HCT116 (cell line): ENCODE data around the gene GPAM. TPM values are rescaled to one million over a fixed set of nuclear protein-coding genes. Genes with fewer than 3 reads are reported as not detected.
"Not testable (repeated sequence)": the region's sequence is repeated elsewhere in the genome, so short reads cannot be mapped to it uniquely, and the experiment has no call there.

ENCODE experiments used
- ATAC-seq: fragments of 200-7000 bp; cut with Tn5 transposase; 2 replicates; pipeline ENCODE4 v1.9.1; 2020; ENCODE audit warnings: mild to moderate bottlenecking, moderate library complexity
- BruUV-seq: library from RNA; stranded (reverse); fragments of 400-500 nt; replicated peaks from 2 replicates; lab custom pipeline; 2021; lab: Mats Ljungman, UMichigan
- CTCF ChIA-PET: fragments of 300-600 bp; sonication (Branson Sonifier 250); formaldehyde crosslinking; loops from one replicate; lab custom pipeline; 2021; ENCODE audit warnings: antibody characterized with exemption; lab: Charles Lee
- POLR2A ChIA-PET: fragments of 300-600, 350-600 bp; sonication (Branson Sonifier 250); formaldehyde crosslinking; loops from one replicate; lab custom pipeline; 2021; ENCODE audit warnings: antibody characterized with exemption; lab: Charles Lee
- RAD21 ChIA-PET, 2 experiments: fragments of 300-600 bp; sonication (Branson Sonifier 250); formaldehyde crosslinking; loops; one replicate each; lab custom pipeline; 2023; ENCODE audit warnings: low total read pairs in 2 of 2; ENCODE audit not compliant: uncharacterized antibody in 2 of 2, unreplicated experiment in 2 of 2, low non-redundant PET in 1 of 2; lab: Charles Lee
- DNase-seq: peaks from one replicate; pipeline ENCODE4 v3.0.0-alpha.2; 2010; ENCODE audit warnings: low read depth, low spot score
- H2AFZ ChIP-seq: fragments of 200-600 bp; shearing (Covaris generic), sonication (generic); 2 replicates; pipeline ENCODE4 v1.6.1; 2017; ENCODE audit warnings: low read depth, mixed run types, mixed read lengths, antibody characterized with exemption, low read length; ENCODE audit not compliant: poor library complexity, severe bottlenecking
- H3K27ac ChIP-seq: 2 replicates; pipeline ENCODE4 v1.5.1; 2012; ENCODE audit warnings: low read depth, low read length
- H3K27me3 ChIP-seq: fragments of 200-600 bp; sonication (generic); 2 replicates; pipeline ENCODE4 v1.6.1; 2016; ENCODE audit warnings: mixed run types, low read length, mixed read lengths; ENCODE audit not compliant: insufficient read depth
- H3K36me3 ChIP-seq, 2 experiments: fragments of 200-500 bp in 1 of 2; fragments of 200-600 bp in 1 of 2; sonication (Bioruptor generic) in 1 of 2; sonication (generic) in 1 of 2; 2 replicates each; pipeline versions ENCODE4 v1.5.1 to v1.6.1; 2014 to 2016; ENCODE audit warnings: low read length in 2 of 2, inconsistent platforms in 1 of 2, mixed read lengths in 1 of 2, mixed run types in 1 of 2; ENCODE audit not compliant: insufficient read depth in 2 of 2, control insufficient read depth in 1 of 2
- H3K4me1 ChIP-seq, 2 experiments: fragments of 200-600 bp in 1 of 2; sonication (generic) in 1 of 2; 2 replicates each; pipeline versions ENCODE4 v1.5.1 to v1.6.1; 2012 to 2017; ENCODE audit warnings: low read length in 2 of 2, inconsistent platforms in 1 of 2, mild to moderate bottlenecking in 1 of 2, mixed read lengths in 1 of 2, mixed run types in 1 of 2, moderate library complexity in 1 of 2; ENCODE audit not compliant: insufficient read depth in 2 of 2, control insufficient read depth in 1 of 2
- H3K4me2 ChIP-seq: fragments of 200-600 bp; sonication (generic); 2 replicates; pipeline ENCODE4 v1.6.1; 2017; ENCODE audit warnings: mixed run types, low read length, mixed read lengths
- H3K4me3 ChIP-seq, 2 experiments: fragments of 200-600 bp in 1 of 2; sonication (generic) in 1 of 2; replicated peaks in 1 of 2; 2 replicates each; pipeline ENCODE4 v1.5.1; 2011 to 2016; ENCODE audit warnings: low read length in 2 of 2, control low read depth in 1 of 2, low read depth in 1 of 2, mild to moderate bottlenecking in 1 of 2, mixed read lengths in 1 of 2, mixed run types in 1 of 2
- H3K79me2 ChIP-seq: fragments of 200-600 bp; sonication (generic); 2 replicates; pipeline ENCODE4 v1.6.1; 2017; ENCODE audit warnings: mild to moderate bottlenecking, mixed run types, low read length, moderate library complexity, mixed read lengths; ENCODE audit not compliant: insufficient read depth
- H3K9ac ChIP-seq: fragments of 200-600 bp; sonication (generic); 2 replicates; pipeline ENCODE4 v1.6.1; 2016; ENCODE audit warnings: low read length, mixed read lengths
- H3K9me2 ChIP-seq: fragments of 200-600 bp; sonication (generic), shearing (Covaris generic); 2 replicates; pipeline ENCODE4 v1.6.1; 2017; ENCODE audit warnings: mixed run types, mild to moderate bottlenecking, moderate library complexity; ENCODE audit not compliant: insufficient read depth
- H3K9me3 ChIP-seq, 2 experiments: fragments of 200-500 bp in 1 of 2; fragments of 200-600 bp in 1 of 2; sonication (Bioruptor generic) in 1 of 2; sonication (generic) in 1 of 2; 2 replicates each; pipeline ENCODE4 v1.6.1; 2014 to 2017; ENCODE audit warnings: low read length in 2 of 2, mixed read lengths in 2 of 2, inconsistent platforms in 1 of 2, low read depth in 1 of 2, mild to moderate bottlenecking in 1 of 2, mixed run types in 1 of 2, moderate library complexity in 1 of 2; ENCODE audit not compliant: control insufficient read depth in 1 of 2, insufficient read depth in 1 of 2
- H4K20me1 ChIP-seq: fragments of 200-600 bp; sonication (generic), shearing (Covaris generic); 2 replicates; pipeline ENCODE4 v1.6.1; 2017; ENCODE audit warnings: mixed run types, mild to moderate bottlenecking, moderate library complexity; ENCODE audit not compliant: insufficient read depth
- SP1 ChIP-seq: IDR thresholded peaks from 2 replicates; pipeline ENCODE4 v1.6.1; 2012; ENCODE audit warnings: low read depth
- intact Hi-C: fragments of 100-400 bp; cut with micrococcal nuclease; formaldehyde crosslinking; loops from 2 replicates; pipeline ENCODE4 v1.10.0; 2022
- total RNA-seq: library from RNA; stranded (reverse); gene quantifications from one replicate; pipeline ENCODE4 v1.2.1, GENCODE V29; 2021; ENCODE audit not compliant: unreplicated experiment
- TF ChIP-seq, protein P1 (sequence below): IDR thresholded peaks from 2 replicates; pipeline ENCODE4 v1.6.1; 2012

GPAM gene
- total RNA-seq, 1 experiment from 2014 or later = 19.3 TPM

DNA sequence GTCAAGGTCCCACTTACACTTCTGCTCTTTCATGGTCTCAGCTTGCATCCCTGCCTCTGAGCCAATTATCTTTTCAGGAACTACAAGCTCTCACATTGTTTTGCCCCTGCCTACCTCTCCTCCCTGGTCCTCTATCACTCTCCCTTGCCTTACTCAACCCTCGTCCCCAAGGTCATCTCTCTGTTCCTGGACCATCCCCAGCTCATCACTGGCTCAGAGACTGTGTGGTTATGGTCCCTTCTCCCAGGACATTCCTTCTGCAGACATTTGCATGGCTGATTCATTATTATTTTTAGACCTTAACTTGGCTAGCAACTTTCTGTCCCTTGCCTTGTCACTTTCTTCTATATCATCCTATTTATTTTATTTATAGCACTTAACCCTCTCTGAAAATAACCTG lies 17.8 kb upstream of the GPAM start:
- ATAC-seq (no peak), DNase-seq (no peak)
- Histone ChIP-seq H2AFZ (no peak overlapping the region), H3K27me3 (no peaks in the 10 kb centered on the region), H3K79me2 (no peaks in the 10 kb centered on the region), H3K27ac (no peak overlapping the region), H4K20me1 (no peaks in the 10 kb centered on the region), H3K9ac (no peak overlapping the region), H3K4me3 (no peak overlapping the region)
- RAD21 ChIA-PET = no interaction called here
- TF ChIP-seq SP1 = no peak
- TF ChIP-seq, protein P1, sequence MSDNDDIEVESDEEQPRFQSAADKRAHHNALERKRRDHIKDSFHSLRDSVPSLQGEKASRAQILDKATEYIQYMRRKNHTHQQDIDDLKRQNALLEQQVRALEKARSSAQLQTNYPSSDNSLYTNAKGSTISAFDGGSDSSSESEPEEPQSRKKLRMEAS = no peak
- TF ChIP-seq, all 23 proteins: peak for 0
- Histone ChIP-seq H3K4me2 (no peak overlapping the region), H3K9me3 (no peaks in the 10 kb centered on the region), H3K36me3 (no peaks in the 10 kb centered on the region), H3K9me2 (no peaks in the 10 kb centered on the region), H3K4me1 (peaks cover 0 to 9% of the 10 kb centered on the region in 2 experiments; a peak in 2 of 4 replicates)
- no TSS peak for BruUV-seq
- intact Hi-C loops = no loop called here
- CTCF ChIA-PET = interaction anchor here (1.0 kb wide), 1 partner anchor 64 kb away, joined by 3 read pairs; no protein-coding TSS in a partner anchor
- POLR2A ChIA-PET = no interaction called here

DNA sequence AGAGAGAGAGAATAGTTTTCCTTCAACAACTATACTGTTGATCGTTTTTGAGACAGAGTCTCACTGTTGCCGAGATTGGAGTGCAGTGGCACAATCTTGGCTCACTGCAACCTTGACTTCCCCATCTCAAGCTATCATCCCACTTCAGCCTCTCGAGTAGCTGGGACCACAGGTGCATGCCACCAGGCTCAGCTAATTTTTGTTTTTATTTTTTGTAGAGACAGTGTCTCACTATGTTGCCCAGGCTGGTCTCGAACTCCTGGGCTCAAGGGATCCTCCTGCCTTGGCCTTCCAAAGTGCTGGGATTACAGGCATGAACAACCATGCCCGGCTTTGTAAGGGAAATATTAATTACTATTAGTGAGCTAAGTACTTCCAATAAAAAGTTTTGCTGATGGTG lies 16.7 kb upstream of the GPAM start:
- H2AFZ ChIP-seq, H3K9ac ChIP-seq, H3K27me3 ChIP-seq, intact Hi-C loops, H3K4me1 ChIP-seq, DNase-seq, POLR2A ChIA-PET, CTCF ChIA-PET, BruUV-seq, H3K4me2 ChIP-seq, ATAC-seq, H3K4me3 ChIP-seq, RAD21 ChIA-PET, H3K9me2 ChIP-seq, H3K9me3 ChIP-seq, H4K20me1 ChIP-seq, H3K27ac ChIP-seq, H3K36me3 ChIP-seq, H3K79me2 ChIP-seq: not testable (repeated sequence)

DNA sequence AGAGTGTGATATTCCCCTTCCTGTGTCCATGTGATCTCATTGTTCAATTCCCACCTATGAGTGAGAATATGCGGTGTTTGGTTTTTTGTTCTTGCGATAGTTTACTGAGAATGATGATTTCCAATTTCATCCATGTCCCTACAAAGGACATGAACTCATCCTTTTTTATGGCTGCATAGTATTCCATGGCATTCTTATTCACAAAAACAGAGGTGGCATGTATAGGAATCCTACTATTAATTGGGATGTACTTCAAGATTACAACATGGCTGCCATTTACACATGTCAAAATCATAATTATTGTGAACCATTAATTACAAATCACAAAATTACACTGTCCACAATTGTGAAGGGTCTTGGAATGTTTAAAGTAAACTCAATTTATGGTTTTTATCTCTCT lies 14.1 kb upstream of the GPAM start:
- H3K4me2 ChIP-seq, BruUV-seq, RAD21 ChIA-PET, H3K9ac ChIP-seq, H3K79me2 ChIP-seq, H3K9me3 ChIP-seq, H4K20me1 ChIP-seq, H3K4me1 ChIP-seq, POLR2A ChIA-PET, H3K36me3 ChIP-seq, H3K9me2 ChIP-seq, H3K27ac ChIP-seq, ATAC-seq, H2AFZ ChIP-seq, DNase-seq, H3K27me3 ChIP-seq, intact Hi-C loops, CTCF ChIA-PET, H3K4me3 ChIP-seq: not testable (repeated sequence)
